H9 (cell line): Measurements from ENCODE around the gene DIAPH2. TPM values are rescaled to one million over a fixed set of nuclear protein-coding genes. Genes with fewer than 3 reads are reported as not detected.
A peak's percentile ranks its signal among the peaks of the same experiment; 100 is the strongest.

Experiments used
- DNase-seq: peaks from one replicate; pipeline ENCODE4 v3.0.0-alpha.2; 2017
- H2AFZ ChIP-seq: one replicate; pipeline ENCODE4 v1.6.1; 2013; ENCODE audit warnings: mild to moderate bottlenecking, low read length, control low read depth, moderate library complexity
- H2AK5ac ChIP-seq: 2 replicates; pipeline ENCODE4 v1.6.1; 2013; ENCODE audit warnings: low read length, control low read depth, mixed read lengths; ENCODE audit not compliant: insufficient read length
- H2BK120ac ChIP-seq: one replicate; pipeline ENCODE4 v1.6.1; 2013; ENCODE audit warnings: low read depth, mild to moderate bottlenecking, low read length, control low read depth, inconsistent platforms; ENCODE audit not compliant: poor library complexity, severe bottlenecking
- H2BK12ac ChIP-seq: 2 replicates; pipeline ENCODE4 v1.6.1; 2013; ENCODE audit warnings: low read length, control low read depth, mixed read lengths, low read depth; ENCODE audit not compliant: insufficient read length
- H2BK15ac ChIP-seq: 2 replicates; pipeline ENCODE4 v1.6.1; 2013; ENCODE audit warnings: low read depth, low read length, control low read depth
- H2BK20ac ChIP-seq: one replicate; pipeline ENCODE4 v1.6.1; 2013; ENCODE audit warnings: low read depth, mild to moderate bottlenecking, low read length, control low read depth, inconsistent platforms; ENCODE audit not compliant: poor library complexity, severe bottlenecking
- H2BK5ac ChIP-seq: 2 replicates; pipeline ENCODE4 v1.6.1; 2013; ENCODE audit warnings: low read length, control low read depth, mixed read lengths; ENCODE audit not compliant: insufficient read length
- H3K14ac ChIP-seq: 2 replicates; pipeline ENCODE4 v1.6.1; 2013; ENCODE audit warnings: low read length, control low read depth; ENCODE audit not compliant: insufficient read depth
- H3K18ac ChIP-seq: 2 replicates; pipeline ENCODE4 v1.6.1; 2013; ENCODE audit warnings: low read depth, mild to moderate bottlenecking, mixed read lengths, low read length, control low read depth; ENCODE audit not compliant: insufficient read length
- H3K23ac ChIP-seq: 2 replicates; pipeline ENCODE4 v1.6.1; 2013; ENCODE audit warnings: low read length, control low read depth, mixed read lengths, low read depth; ENCODE audit not compliant: insufficient read length
- H3K23me2 ChIP-seq: 2 replicates; pipeline ENCODE4 v1.6.1; 2013; ENCODE audit warnings: low read depth, mild to moderate bottlenecking, mixed read lengths, low read length, control low read depth; ENCODE audit not compliant: insufficient read length, poor library complexity, severe bottlenecking
- H3K27ac ChIP-seq: 2 replicates; pipeline ENCODE4 v1.5.1; 2013; ENCODE audit warnings: low read length, control low read depth, mixed read lengths, low read depth; ENCODE audit not compliant: insufficient read length
- H3K27me3 ChIP-seq: 2 replicates; pipeline ENCODE4 v1.6.1; 2013; ENCODE audit warnings: low read length, control low read depth, inconsistent platforms; ENCODE audit not compliant: insufficient read depth
- H3K4ac ChIP-seq: 2 replicates; pipeline ENCODE4 v1.6.1; 2013; ENCODE audit warnings: low read depth, mild to moderate bottlenecking, control low read depth, inconsistent platforms, low read length, moderate library complexity
- H3K4me1 ChIP-seq: 2 replicates; pipeline ENCODE4 v1.6.1; 2013; ENCODE audit warnings: low read length, control low read depth, inconsistent platforms; ENCODE audit not compliant: insufficient read depth
- H3K4me2 ChIP-seq: 2 replicates; pipeline ENCODE4 v1.6.1; 2013; ENCODE audit warnings: low read length, control low read depth, mixed read lengths; ENCODE audit not compliant: insufficient read length, insufficient read depth
- H3K56ac ChIP-seq: 2 replicates; pipeline ENCODE4 v1.6.1; 2013; ENCODE audit warnings: low read depth, mild to moderate bottlenecking, mixed read lengths, low read length, control low read depth; ENCODE audit not compliant: insufficient read length
- H3K79me1 ChIP-seq: 2 replicates; pipeline ENCODE4 v1.6.1; 2013; ENCODE audit warnings: low read depth, mild to moderate bottlenecking, moderate library complexity, low read length, control low read depth, inconsistent platforms; ENCODE audit not compliant: insufficient read depth, poor library complexity, severe bottlenecking
- H3K79me2 ChIP-seq: 2 replicates; pipeline ENCODE4 v1.6.1; 2013; ENCODE audit warnings: low read length, control low read depth, inconsistent platforms; ENCODE audit not compliant: insufficient read depth
- H3K9ac ChIP-seq: 2 replicates; pipeline ENCODE4 v1.6.1; 2013; ENCODE audit warnings: low read length, control low read depth, mixed read lengths; ENCODE audit not compliant: insufficient read length; ENCODE audit errors: extremely low read depth
- H3K9me3 ChIP-seq: one replicate; pipeline ENCODE4 v1.6.1; 2013; ENCODE audit warnings: low read depth, low read length, inconsistent platforms; ENCODE audit not compliant: control insufficient read depth
- H3T11ph ChIP-seq: one replicate; pipeline ENCODE4 v1.6.1; 2013; ENCODE audit warnings: mild to moderate bottlenecking, low read length, control low read depth, inconsistent platforms
- H4K20me1 ChIP-seq: one replicate; pipeline ENCODE4 v1.6.1; 2013; ENCODE audit not compliant: control insufficient read depth, insufficient read length, insufficient read depth
- H4K5ac ChIP-seq: 2 replicates; pipeline ENCODE4 v1.6.1; 2013; ENCODE audit warnings: low read depth, mild to moderate bottlenecking, mixed read lengths, low read length, control low read depth; ENCODE audit not compliant: insufficient read length
- H4K8ac ChIP-seq: replicated peaks from 2 replicates; pipeline ENCODE4 v1.6.1; 2013; ENCODE audit warnings: low read length, control low read depth, mixed read lengths, low read depth; ENCODE audit not compliant: insufficient read length
- H4K91ac ChIP-seq: 2 replicates; pipeline ENCODE4 v1.6.1; 2013; ENCODE audit warnings: low read depth, mild to moderate bottlenecking, moderate library complexity, mixed read lengths, low read length, control low read depth; ENCODE audit not compliant: insufficient read length
- H3K27ac Mint-ChIP-seq, 3 experiments: 2 replicates in 2 of 3; 3 replicates in 1 of 3; pipeline ENCODE4 v1.8.0; 2020 to 2021; ENCODE audit warnings: mixed read lengths in 3 of 3, mild to moderate bottlenecking in 1 of 3, moderate library complexity in 1 of 3
- H3K27me3 Mint-ChIP-seq: 2 replicates; pipeline ENCODE4 v1.8.0; 2021; ENCODE audit warnings: low read depth, mild to moderate bottlenecking, moderate library complexity, mixed read lengths
- H3K36me3 Mint-ChIP-seq, 3 experiments: 2 replicates in 2 of 3; 3 replicates in 1 of 3; pipeline ENCODE4 v1.8.0; 2020 to 2021; ENCODE audit warnings: low read depth in 3 of 3, mixed read lengths in 3 of 3; ENCODE audit not compliant: insufficient read depth in 1 of 3
- H3K4me1 Mint-ChIP-seq, 2 experiments: 2 replicates each; pipeline ENCODE4 v1.8.0; 2020; ENCODE audit warnings: mixed read lengths in 2 of 2
- H3K4me3 Mint-ChIP-seq, 2 experiments: 2 replicates in 1 of 2; 3 replicates in 1 of 2; pipeline ENCODE4 v1.8.0; 2020 to 2021; ENCODE audit warnings: mild to moderate bottlenecking in 2 of 2, mixed read lengths in 2 of 2, moderate library complexity in 1 of 2
- H3K9me3 Mint-ChIP-seq, 2 experiments: 2 replicates in 1 of 2; 3 replicates in 1 of 2; pipeline ENCODE4 v1.8.0; 2020; ENCODE audit warnings: mild to moderate bottlenecking in 2 of 2, mixed read lengths in 2 of 2, moderate library complexity in 1 of 2
- CTCF ChIP-seq: fragments of 200-600 bp; sonication (generic); conservative IDR thresholded peaks from 3 replicates; pipeline ENCODE4 v1.8.0; 2021; ENCODE audit warnings: antibody characterized with exemption, mild to moderate bottlenecking
- WGBS: extraction: QIAGEN DNeasy Blood & Tissue Kit; methylation state at CpG from one replicate; pipeline ENCODE4 v1.1.7; 2013; ENCODE audit warnings: missing lambda C conversion rate, low lambda C conversion rate, mixed read lengths; ENCODE audit not compliant: insufficient read length; ENCODE audit errors: extremely low coverage; 5-methylcytosine and 5-hydroxymethylcytosine counted together
- total RNA-seq: library from RNA; stranded (reverse); gene quantifications from 2 replicates; pipeline ENCODE4 v1.2.1, GENCODE V29; 2021

The DIAPH2 gene
- total RNA-seq, 1 experiment from 2014 or later, result 45.4 TPM

GRCh38 chrX:97096385-97096784 lies 411.7 kb downstream of the DIAPH2 start:
- H3T11ph ChIP-seq, result no peak overlapping the region
- WGBS, result no CpG with 5 or more reads among the region's 2 CpGs
- no peaks in the 10 kb centered on the region for H3K79me1 ChIP-seq
- no peak overlapping the region for H3K14ac ChIP-seq
- Mint-ChIP-seq H3K4me3 (no peak overlapping the region), H3K4me1 (peaks cover 14 to 19% of the 10 kb centered on the region in 2 experiments), H3K9me3 (no peaks in the 10 kb centered on the region), H3K36me3 (0 out of 7 replicates have a peak, but pooled peaks cover 0 to 3% (median 0%) of the 10 kb centered on the region in 3 experiments), H3K27me3 (no peaks in the 10 kb centered on the region), H3K27ac (peak overlapping the region in 2 of 3 experiments; percentile 28 to 51; a peak in 2 of 7 replicates)
- TF ChIP-seq CTCF, result no peak
- H2BK5ac ChIP-seq, result no peak overlapping the region
- H2BK15ac ChIP-seq, result no peak overlapping the region
- H4K5ac ChIP-seq, result no peak overlapping the region
- no peak overlapping the region for H2BK12ac ChIP-seq
- no peak overlapping the region for H2AK5ac ChIP-seq
- H3K4me2 ChIP-seq, result no peak overlapping the region
- H2BK120ac ChIP-seq, result no peak overlapping the region
- no peak overlapping the region for H2AFZ ChIP-seq
- no peak overlapping the region for H3K23ac ChIP-seq
- H3K9me3 ChIP-seq, result no peaks in the 10 kb centered on the region
- no peak overlapping the region for H4K91ac ChIP-seq
- no peaks in the 10 kb centered on the region for H3K23me2 ChIP-seq
- no peaks in the 10 kb centered on the region for H3K4me1 ChIP-seq
- no peak overlapping the region for H4K8ac ChIP-seq
- no peak overlapping the region for H3K9ac ChIP-seq
- no peak overlapping the region for H2BK20ac ChIP-seq
- no peak overlapping the region for H3K18ac ChIP-seq
- no peaks in the 10 kb centered on the region for H3K79me2 ChIP-seq
- no peaks in the 10 kb centered on the region for H4K20me1 ChIP-seq
- H3K56ac ChIP-seq, result no peak overlapping the region
- H3K4ac ChIP-seq, result no peak overlapping the region
- no peak overlapping the region for H3K27ac ChIP-seq
- no peaks in the 10 kb centered on the region for H3K27me3 ChIP-seq
- no peak for DNase-seq
